Left hindlimb (tissue), 1 donor: ENCODE measurements around the gene TRPM1.

Experiments
- DNase-seq: peaks from one replicate; pipeline ENCODE4 v3.0.0-alpha.2; 2018

Gene TRPM1

DNA sequence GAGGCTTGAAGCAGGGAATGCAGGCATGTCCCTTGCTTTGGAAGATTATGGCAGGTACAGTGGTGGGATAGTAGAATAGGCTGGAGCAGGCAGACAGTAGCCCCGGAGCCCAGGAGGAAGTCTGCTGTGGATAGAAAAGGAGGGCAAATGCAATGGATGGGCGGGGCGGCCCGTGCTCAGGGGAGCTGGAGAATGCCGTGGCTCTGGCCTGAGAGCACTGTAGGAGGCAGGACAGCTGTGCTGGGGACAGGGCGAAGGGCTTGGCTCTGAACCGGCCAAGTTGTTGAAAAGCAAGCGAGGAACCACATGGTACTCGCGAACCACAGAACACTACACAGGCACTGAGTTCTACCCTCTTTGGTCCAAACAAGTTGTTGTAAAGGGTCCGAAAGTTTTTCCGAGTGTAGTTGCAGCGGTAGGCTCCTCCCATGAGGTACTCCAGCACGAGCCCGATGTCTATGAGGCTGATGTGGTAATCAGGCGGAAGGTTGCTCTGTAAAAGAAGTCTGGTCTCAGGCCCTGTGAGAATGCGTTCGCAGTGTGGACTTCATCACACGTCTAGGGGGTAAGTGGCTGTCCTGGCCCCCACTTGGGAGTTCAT, 54.7 kb downstream of the TRPM1 start:
- no peak for DNase-seq

GRCh38 chr15:31045606-31046005, 55.9 kb downstream of the TRPM1 start:
- DNase-seq: no peak

DNA sequence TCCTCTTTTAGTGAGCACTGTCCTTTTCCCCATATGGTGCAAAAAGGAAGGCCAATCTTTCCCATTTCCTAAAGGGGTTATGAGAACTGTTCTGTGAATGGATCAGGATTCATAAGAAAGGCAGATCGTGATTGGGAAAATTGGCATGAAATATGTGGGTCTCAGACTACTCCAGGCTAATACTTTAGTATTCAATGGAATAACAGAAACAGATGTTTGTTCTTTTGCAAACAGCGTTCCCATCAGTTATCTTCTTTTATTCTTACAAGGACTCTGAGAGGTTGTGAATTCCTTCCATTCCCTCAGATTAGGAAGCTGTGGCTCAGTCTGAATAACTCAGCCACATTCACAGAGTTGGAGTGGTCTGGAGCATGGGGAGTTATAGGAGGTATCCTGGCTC, 58.8 kb downstream of the TRPM1 start:
- no peak for DNase-seq

GRCh38 chr15:31041610-31042009, 59.9 kb downstream of the TRPM1 start:
- no peak for DNase-seq

DNA sequence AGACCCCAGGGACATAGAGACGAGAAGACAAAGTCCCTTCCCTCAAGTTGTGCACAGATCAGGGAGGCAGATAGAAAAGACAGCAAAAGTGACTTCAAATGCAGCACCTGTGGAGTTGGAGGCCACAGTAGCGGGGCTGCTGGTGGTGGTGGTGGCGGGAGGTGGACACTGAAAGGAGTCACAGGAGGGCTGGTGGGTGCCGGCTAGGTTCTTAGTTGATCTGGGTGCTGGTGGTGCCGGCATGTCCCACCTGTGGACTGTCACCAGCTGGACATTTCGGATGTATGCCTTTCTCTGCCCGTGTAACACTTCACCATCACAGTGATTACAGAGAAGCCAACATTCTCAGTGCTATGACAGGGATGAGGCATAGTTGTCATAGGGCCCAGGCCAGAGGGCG, 60.9 kb downstream of the TRPM1 start:
- no peak for DNase-seq

- DNase-seq: no peak
These were observed 61.6 kb downstream of the TRPM1 start for GRCh38 chr15:31039961-31040360.

DNA sequence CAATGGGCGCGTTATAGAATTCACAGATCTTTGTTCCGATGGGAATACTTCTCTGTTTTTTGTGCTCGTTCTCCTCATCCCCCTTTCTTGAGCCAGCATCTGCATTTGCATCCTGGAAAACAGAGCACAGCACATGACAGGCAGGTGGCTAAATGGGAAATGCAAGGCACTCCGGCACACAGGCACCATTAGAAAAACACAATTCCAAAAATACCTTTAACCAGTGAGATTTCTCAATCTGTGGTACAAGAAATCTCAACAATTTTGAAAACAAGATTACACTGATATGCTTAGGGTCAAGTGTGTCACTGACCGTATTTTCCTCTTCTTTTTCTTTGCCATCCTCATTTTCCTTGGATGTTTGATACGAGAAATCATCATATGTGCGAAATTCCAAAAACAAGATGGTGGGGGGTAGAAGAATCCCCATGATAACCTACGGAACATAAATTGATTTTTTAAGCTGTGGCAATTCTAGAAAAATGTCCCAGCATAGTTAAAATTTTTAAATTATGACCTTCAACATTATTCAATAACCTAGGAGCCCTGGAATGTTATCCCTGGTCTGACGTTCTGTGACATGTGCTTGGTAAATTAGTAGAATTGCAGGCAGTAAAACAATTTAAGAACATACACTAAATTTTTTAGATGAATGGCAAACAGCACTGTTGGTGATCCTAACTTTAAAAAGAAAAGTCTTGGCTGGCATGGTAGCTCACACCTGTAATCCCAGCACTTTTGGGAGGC, 63.6 kb downstream of the TRPM1 start:
- DNase-seq: no peak

DNA sequence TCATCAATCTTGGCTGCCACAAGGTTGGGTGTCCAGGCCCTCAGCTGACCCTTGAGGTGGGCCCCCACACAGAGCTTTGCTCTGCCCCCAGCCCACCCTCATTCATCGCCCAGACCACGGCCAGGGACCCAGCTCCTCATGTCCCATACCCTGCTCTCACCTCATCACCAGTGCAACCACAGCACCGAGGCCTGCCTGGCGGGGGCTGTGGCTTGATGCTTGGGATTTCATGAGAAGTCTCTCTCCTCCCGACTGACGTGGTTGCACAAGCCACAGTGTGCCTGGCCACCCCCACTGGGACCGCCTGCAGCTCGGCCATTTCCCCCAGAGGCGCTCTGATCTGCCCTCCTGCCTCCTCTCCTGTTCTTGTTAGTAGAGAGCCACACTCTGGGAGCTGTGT, 64.7 kb downstream of the TRPM1 start:
- DNase-seq: no peak

- DNase-seq: no peak
These were observed 65.9 kb downstream of the TRPM1 start for GRCh38 chr15:31035610-31036009.

GRCh38 chr15:31034152-31034551, 67.4 kb downstream of the TRPM1 start:
- no peak for DNase-seq

DNA sequence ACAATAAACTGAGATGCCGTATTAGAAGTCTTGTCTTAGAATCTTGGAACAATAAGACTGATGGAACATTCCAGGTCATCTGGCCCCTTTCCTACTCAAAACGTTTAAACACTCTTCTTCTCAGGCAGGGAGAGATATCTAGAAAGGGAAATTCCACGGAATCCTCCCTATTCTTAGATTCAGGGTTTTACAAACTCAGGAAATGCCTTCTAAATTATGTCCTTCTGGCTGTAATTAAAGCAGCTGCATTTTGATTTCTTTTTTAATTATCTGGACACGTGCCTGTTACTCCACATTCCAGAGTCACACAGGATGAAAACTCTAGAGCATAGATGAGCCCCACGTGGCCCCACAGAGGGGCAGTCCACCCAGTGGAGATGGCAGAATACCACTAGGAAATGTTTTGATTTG, 68.6 kb downstream of the TRPM1 start:
- DNase-seq: no peak

DNA sequence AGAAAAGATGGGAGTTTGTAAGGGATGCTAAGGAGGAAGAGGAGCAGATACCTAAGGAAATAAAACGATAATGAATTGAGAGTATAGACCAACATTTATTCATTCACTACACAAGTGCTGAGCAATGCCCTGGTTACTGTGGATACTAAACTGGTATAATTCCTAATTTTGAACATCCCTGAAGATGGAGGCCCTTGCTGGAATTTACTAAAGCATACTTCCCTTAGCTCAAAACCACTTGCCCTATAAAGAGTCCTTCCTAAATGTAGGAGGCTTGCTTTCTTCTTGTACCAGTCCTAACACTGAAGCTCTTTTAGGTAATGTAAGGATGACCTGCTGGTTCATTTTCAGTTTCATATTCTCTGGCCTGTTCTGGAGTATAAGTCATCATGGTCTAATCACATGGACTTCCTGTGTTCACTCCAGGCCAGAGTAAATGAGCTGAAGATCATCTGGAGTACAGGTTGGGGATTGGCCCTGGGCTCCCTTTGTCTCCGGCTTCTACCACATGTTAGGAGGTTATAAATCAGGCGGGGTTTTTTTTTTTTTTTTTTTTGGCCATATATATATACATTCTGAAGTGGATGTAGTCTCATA, 70.0 kb downstream of the TRPM1 start:
- DNase-seq: no peak

DNA sequence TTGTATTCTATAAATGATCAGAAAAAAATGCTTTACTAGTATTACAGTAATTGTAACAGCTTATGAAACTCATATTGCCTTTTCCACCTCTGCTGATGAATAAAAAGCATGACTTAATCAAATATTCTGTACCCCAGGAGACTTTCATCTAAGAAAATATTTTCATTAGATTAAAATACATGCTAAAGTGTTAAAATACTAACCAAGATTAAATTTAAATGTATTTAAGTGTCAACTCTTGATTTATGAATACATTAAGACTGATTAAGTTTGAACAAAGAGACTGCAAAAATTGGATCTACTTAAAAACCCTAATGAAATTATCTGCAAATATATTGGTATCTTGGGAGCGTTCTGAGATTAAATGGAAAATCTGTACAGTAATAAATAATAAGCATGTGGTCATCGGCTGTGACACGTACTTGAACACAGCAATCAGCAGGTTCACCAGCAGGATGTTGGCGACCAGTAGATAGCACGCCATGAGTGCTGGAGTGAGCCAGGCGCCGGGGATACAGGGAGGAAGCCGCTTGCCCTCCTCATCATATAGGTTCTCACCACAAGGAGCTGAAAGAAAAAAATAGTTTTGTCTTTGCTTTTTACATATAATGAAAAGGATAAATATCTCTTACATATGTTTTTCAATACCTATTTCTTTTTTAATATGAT, 73.5 kb downstream of the TRPM1 start:
- no peak for DNase-seq

DNA sequence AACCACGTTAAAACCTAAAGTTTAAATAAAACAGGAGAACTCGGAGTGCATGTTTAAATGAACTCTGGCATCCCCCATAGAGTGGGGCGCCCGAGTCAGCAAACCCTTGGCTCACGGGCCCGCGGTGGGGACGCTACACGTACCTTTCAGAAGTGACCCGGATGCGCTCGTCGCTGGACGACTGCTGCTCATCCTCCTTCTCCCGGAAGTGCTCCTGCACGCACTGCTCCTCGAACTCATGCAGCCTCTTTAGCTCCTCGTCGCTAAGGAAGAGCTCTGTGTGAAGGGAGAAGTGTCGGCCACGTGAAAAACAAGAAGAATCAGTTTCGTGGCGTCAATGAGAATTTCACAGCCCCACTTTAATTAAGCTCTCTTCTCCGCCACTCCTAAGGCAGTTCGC, 75.5 kb downstream of the TRPM1 start:
- no peak for DNase-seq

DNA sequence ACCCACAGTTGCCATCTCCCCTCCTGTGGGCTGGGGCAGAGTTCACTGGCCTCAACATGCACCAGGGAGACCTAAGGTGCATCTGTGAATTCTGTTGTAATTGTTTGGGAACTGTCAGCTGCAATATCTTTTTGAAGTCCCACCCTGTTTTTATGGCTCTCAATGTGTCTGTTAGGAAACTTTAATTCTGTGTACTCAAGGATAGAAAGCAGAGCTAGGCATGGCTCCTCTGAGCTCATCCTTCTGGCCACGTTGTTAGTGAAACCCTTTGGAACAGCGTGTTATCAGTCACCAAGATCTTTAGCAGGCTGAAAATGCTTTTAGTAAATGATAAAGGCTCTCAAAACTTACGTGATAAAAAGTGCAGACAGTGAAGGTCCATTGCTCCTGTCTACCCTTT, 76.5 kb downstream of the TRPM1 start:
- no peak for DNase-seq

DNA sequence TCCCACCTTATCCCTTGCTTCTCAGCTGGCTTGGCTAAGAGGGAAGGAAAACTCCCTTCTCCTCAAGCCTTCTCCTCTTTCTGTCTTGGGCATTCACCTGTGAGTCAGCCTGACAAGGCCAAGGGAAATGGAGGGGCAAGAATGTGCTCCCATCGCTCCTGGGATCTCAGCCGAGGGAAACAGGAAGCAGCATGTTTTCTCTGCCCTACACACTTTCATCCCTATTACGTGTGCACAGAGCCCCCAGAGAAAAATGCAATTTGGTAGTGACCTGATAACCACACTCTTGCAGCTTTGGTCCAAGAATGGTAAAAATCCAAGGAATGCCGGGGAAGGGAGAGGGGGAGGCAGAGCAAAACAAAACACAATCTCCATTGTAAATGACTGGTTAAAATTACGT, 77.2 kb downstream of the TRPM1 start:
- DNase-seq: no peak

DNA sequence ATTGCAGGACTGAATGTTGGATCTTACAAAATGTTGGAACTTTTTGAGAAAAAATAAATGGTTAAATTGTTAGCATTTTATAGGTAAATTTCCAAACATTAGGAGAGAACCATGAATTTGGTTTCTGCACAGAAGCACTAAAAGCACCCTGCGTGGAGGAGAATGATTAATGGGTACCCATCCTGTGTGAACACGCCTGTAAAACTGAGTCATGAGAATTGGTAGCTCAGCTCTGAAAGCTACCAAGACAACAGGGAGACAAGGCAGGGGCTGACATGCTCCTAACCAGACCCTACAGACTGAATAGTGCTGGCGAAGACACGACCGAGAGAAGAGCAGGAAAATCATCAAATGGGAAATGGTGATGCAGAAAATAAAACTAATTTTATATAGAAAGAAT, 77.7 kb downstream of the TRPM1 start:
- DNase-seq: no peak

- DNase-seq: no peak
These were observed 80.4 kb downstream of the TRPM1 start for GRCh38 chr15:31021067-31021665.

DNA sequence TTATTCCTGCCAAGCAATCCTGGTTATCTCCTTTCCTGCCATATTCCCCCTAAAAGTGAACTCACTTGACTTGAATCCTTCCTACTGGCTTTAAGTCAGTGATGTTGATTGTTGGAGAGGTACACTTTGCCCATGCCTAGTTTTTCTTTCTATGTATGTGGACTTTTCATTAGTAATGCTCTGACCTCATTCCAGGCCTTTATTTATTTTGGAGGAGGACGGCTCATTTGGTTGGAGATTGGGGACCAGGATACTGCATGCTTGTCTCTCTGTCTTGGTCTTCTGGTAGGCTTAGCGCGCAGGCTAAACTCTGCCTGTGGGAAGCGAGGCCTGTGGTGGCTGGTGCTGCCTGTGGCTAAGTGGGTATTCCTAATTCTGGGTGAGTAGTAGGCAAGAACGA, 81.0 kb downstream of the TRPM1 start:
- no peak for DNase-seq

DNA sequence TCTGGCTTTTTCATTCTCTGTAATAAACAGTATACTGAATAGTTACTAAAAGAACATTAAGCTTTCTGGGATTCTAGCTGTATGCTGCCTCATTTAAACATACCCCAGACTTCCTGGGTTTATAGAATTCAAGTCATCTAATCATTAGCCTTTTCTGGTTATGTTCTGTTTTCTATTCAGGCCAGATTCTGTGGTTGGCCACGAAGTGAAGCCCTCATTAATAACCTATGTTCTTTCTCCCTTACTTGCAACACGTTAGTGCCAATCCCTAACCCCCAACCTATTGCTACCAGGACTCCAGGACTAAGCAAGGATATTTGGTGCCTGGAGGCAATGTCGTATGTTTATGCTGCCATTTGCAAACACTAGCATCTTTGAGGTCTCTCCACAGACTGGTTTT, 81.5 kb downstream of the TRPM1 start:
- no peak for DNase-seq

DNA sequence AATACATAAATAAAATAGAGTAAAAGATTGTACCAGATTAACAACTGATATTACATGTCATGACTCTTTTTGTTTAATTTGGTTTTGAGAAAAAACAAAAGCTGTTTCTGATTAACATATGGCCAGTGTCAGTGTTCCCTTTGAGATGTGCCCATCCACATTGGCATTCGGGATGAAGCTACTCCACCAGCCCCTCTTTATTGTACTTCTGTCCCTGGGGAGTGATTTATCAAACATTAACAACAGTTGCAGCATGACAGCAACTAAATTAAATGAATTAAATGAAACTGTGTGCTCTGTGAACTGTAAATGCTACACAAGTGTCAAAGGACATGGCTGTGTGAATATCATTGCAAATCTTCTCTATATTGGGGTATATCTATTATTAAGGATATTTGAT, 84.2 kb downstream of the TRPM1 start:
- no peak for DNase-seq

GRCh38 chr15:31016446-31016915, 85.0 kb downstream of the TRPM1 start:
- no peak for DNase-seq

DNA sequence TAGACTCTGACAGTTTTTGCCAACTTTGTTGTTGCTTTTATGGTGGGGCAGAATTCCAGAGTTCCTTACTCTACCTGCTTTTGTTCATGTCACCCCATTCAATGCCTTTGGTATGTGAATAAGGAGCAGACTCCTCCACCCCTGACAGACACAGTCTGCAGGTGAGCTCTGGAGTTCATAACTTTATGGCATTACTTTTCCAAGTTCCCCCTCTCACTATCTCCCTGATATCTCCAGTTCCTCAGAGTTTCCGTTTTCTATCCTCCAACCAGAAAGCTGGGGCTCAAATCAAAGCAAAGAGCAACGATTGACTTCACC, 87.0 kb downstream of the TRPM1 start:
- DNase-seq: no peak
